IPS-18a (cell line): ENCODE measurements around the gene PTPN5.

ENCODE experiments used
- H3K27ac ChIP-seq: one replicate; pipeline ENCODE4 v1.5.1; 2013; ENCODE audit warnings: low read length
- H3K27me3 ChIP-seq: one replicate; pipeline ENCODE4 v1.6.1; 2013; ENCODE audit warnings: mild to moderate bottlenecking, low read length; ENCODE audit not compliant: control insufficient read depth, insufficient read depth
- H3K36me3 ChIP-seq: one replicate; pipeline ENCODE4 v1.6.1; 2013; ENCODE audit warnings: low read depth, low read length; ENCODE audit not compliant: control insufficient read depth
- H3K4me1 ChIP-seq: one replicate; pipeline ENCODE4 v1.6.1; 2013; ENCODE audit warnings: low read depth, low read length; ENCODE audit not compliant: control insufficient read depth
- H3K4me3 ChIP-seq: one replicate; pipeline ENCODE4 v1.5.1; 2013; ENCODE audit warnings: low read length
- H3K9ac ChIP-seq: one replicate; pipeline ENCODE4 v1.6.1; 2013; ENCODE audit warnings: mild to moderate bottlenecking, low read length, moderate library complexity
- H3K9me3 ChIP-seq: one replicate; pipeline ENCODE4 v1.6.1; 2013; ENCODE audit warnings: low read depth, low read length; ENCODE audit not compliant: control insufficient read depth

The PTPN5 gene

GRCh38 chr11:18754308-18754707, 37.3 kb downstream of the PTPN5 start:
- peaks cover 4% of the 10 kb centered on the region for H3K4me1 ChIP-seq
- no peaks in the 10 kb centered on the region for H3K27me3 ChIP-seq
- H3K4me3 ChIP-seq, result no peak overlapping the region
- no peaks in the 10 kb centered on the region for H3K36me3 ChIP-seq
- H3K9me3 ChIP-seq, result no peaks in the 10 kb centered on the region
- H3K27ac ChIP-seq, result no peak overlapping the region
- no peak overlapping the region for H3K9ac ChIP-seq

GRCh38 chr11:18752502-18752901, 39.1 kb downstream of the PTPN5 start:
- Histone ChIP-seq H3K9me3 (no peaks in the 10 kb centered on the region), H3K9ac (no peak overlapping the region), H3K4me1 (peaks cover 7% of the 10 kb centered on the region), H3K4me3 (no peak overlapping the region), H3K36me3 (no peaks in the 10 kb centered on the region), H3K27ac (no peak overlapping the region), H3K27me3 (no peaks in the 10 kb centered on the region)

GRCh38 chr11:18750944-18751343, 40.7 kb downstream of the PTPN5 start:
- Histone ChIP-seq H3K9ac (no peak overlapping the region), H3K27ac (no peak overlapping the region), H3K4me3 (no peak overlapping the region), H3K4me1 (peaks cover 7% of the 10 kb centered on the region), H3K36me3 (no peaks in the 10 kb centered on the region), H3K27me3 (no peaks in the 10 kb centered on the region), H3K9me3 (no peaks in the 10 kb centered on the region)

GRCh38 chr11:18749681-18750319, 41.8 kb downstream of the PTPN5 start:
- Histone ChIP-seq H3K9ac (no peak overlapping the region), H3K27ac (no peak overlapping the region), H3K27me3 (no peaks in the 10 kb centered on the region)

GRCh38 chr11:18748766-18749365, 42.7 kb downstream of the PTPN5 start:
- Histone ChIP-seq H3K27ac (no peak overlapping the region), H3K27me3 (no peaks in the 10 kb centered on the region), H3K36me3 (no peaks in the 10 kb centered on the region), H3K4me1 (peaks cover 7% of the 10 kb centered on the region), H3K4me3 (no peak overlapping the region), H3K9me3 (no peaks in the 10 kb centered on the region), H3K9ac (no peak overlapping the region)

More at GRCh38 chr11:18749681-18750319, 41.8 kb downstream of the PTPN5 start:
- Histone ChIP-seq H3K4me1 (peaks cover 7% of the 10 kb centered on the region), H3K36me3 (no peaks in the 10 kb centered on the region), H3K4me3 (no peak overlapping the region), H3K9me3 (no peaks in the 10 kb centered on the region)

GRCh38 chr11:18745251-18745650, 46.3 kb downstream of the PTPN5 start:
- Histone ChIP-seq H3K36me3 (no peaks in the 10 kb centered on the region), H3K4me3 (no peak overlapping the region), H3K27me3 (no peaks in the 10 kb centered on the region), H3K4me1 (peaks cover 7% of the 10 kb centered on the region), H3K27ac (no peak overlapping the region), H3K9me3 (no peaks in the 10 kb centered on the region), H3K9ac (no peak overlapping the region)

GRCh38 chr11:18743900-18744514, 47.6 kb downstream of the PTPN5 start:
- no peaks in the 10 kb centered on the region for H3K4me1 ChIP-seq
- H3K9ac ChIP-seq, result no peak overlapping the region

GRCh38 chr11:18743365-18743764, 48.2 kb downstream of the PTPN5 start:
- H3K4me3 ChIP-seq, result no peak overlapping the region
- H3K36me3 ChIP-seq, result no peaks in the 10 kb centered on the region
- no peaks in the 10 kb centered on the region for H3K27me3 ChIP-seq
- H3K9ac ChIP-seq, result no peak overlapping the region
- no peaks in the 10 kb centered on the region for H3K9me3 ChIP-seq
- H3K27ac ChIP-seq, result no peak overlapping the region
- H3K4me1 ChIP-seq, result no peaks in the 10 kb centered on the region

More at GRCh38 chr11:18743900-18744514, 47.6 kb downstream of the PTPN5 start:
- Histone ChIP-seq H3K9me3 (no peaks in the 10 kb centered on the region), H3K27me3 (no peaks in the 10 kb centered on the region), H3K4me3 (no peak overlapping the region), H3K27ac (no peak overlapping the region), H3K36me3 (no peaks in the 10 kb centered on the region)

- no peaks in the 10 kb centered on the region for H3K27me3 ChIP-seq
- no peak overlapping the region for H3K27ac ChIP-seq
- no peak overlapping the region for H3K4me3 ChIP-seq
- H3K9ac ChIP-seq, result no peak overlapping the region
- H3K4me1 ChIP-seq, result no peaks in the 10 kb centered on the region
- H3K36me3 ChIP-seq, result no peaks in the 10 kb centered on the region
- H3K9me3 ChIP-seq, result no peaks in the 10 kb centered on the region
Measured at GRCh38 chr11:18741783-18742182, 49.8 kb downstream of the PTPN5 start.

- Histone ChIP-seq H3K4me1 (no peaks in the 10 kb centered on the region), H3K27me3 (no peaks in the 10 kb centered on the region), H3K36me3 (no peaks in the 10 kb centered on the region), H3K4me3 (no peak overlapping the region), H3K9ac (no peak overlapping the region), H3K27ac (no peak overlapping the region), H3K9me3 (no peaks in the 10 kb centered on the region)
Measured at GRCh38 chr11:18739685-18740084, 51.9 kb downstream of the PTPN5 start.

- Histone ChIP-seq H3K36me3 (no peaks in the 10 kb centered on the region), H3K27me3 (no peaks in the 10 kb centered on the region), H3K4me3 (no peak overlapping the region), H3K27ac (no peak overlapping the region), H3K4me1 (no peaks in the 10 kb centered on the region), H3K9me3 (no peaks in the 10 kb centered on the region), H3K9ac (no peak overlapping the region)
Measured at GRCh38 chr11:18737642-18738041, 54.0 kb downstream of the PTPN5 start.
